Naive thymus-derived CD4-positive, alpha-beta T cell (primary cell): ENCODE measurements around the gene KIF26B. TPM values are rescaled to one million over a fixed set of nuclear protein-coding genes. Genes with fewer than 3 reads are reported as not detected.
"Not testable (repeated sequence)": the region's sequence is repeated elsewhere in the genome, so short reads cannot be mapped to it uniquely, and the experiment has no call there.

ENCODE experiments used
- ATAC-seq: fragments of 150-1000 bp; cut with Tn5 transposase; 2 replicates; pipeline ENCODE4 v1.10.0; 2021; ENCODE audit warnings: mild to moderate bottlenecking, moderate library complexity
- CTCF ChIA-PET: fragments of 350-600 bp; sonication (Branson Sonifier 250); formaldehyde crosslinking; loops from one replicate; lab custom pipeline; 2021; ENCODE audit warnings: antibody characterized with exemption; lab: Charles Lee
- POLR2A ChIA-PET: fragments of 350-600 bp; sonication (Branson Sonifier 250); formaldehyde crosslinking; loops from one replicate; lab custom pipeline; 2021; ENCODE audit warnings: antibody characterized with exemption, inconsistent platforms; lab: Charles Lee
- DNase-seq, 9 donors: peaks; one replicate each; pipeline versions ENCODE4 v3.0.0 to v3.0.0-alpha.2; 2020 to 2022; ENCODE audit warnings: mixed read lengths in 1 of 9
- H3K27ac ChIP-seq: one replicate; pipeline ENCODE4 v1.7.0; 2013; ENCODE audit warnings: mild to moderate bottlenecking, low read depth, low read length, moderate library complexity
- H3K27me3 ChIP-seq, 2 donors: one replicate each; pipeline ENCODE4 v1.7.0; 2013; ENCODE audit warnings: low read length in 2 of 2, mild to moderate bottlenecking in 2 of 2, moderate library complexity in 2 of 2; ENCODE audit not compliant: control insufficient read depth in 2 of 2, insufficient read depth in 2 of 2
- H3K36me3 ChIP-seq, 3 experiments: 1 replicate in 2 of 3; 2 replicates in 1 of 3; pipeline ENCODE4 v1.7.0; 2013; ENCODE audit warnings: low read length in 3 of 3, mild to moderate bottlenecking in 3 of 3, moderate library complexity in 1 of 3; ENCODE audit not compliant: insufficient read depth in 3 of 3, control insufficient read depth in 2 of 3
- H3K4me1 ChIP-seq, 2 donors: one replicate each; pipeline ENCODE4 v1.7.0; 2013; ENCODE audit warnings: low read length in 2 of 2, mild to moderate bottlenecking in 2 of 2, moderate library complexity in 1 of 2; ENCODE audit not compliant: control insufficient read depth in 2 of 2, insufficient read depth in 2 of 2
- H3K4me3 ChIP-seq: 2 replicates; pipeline ENCODE4 v1.7.0; 2013; ENCODE audit warnings: mild to moderate bottlenecking, low read length
- H3K9me3 ChIP-seq, 3 experiments: 1 replicate in 2 of 3; 2 replicates in 1 of 3; pipeline ENCODE4 v1.7.0; 2013; ENCODE audit warnings: low read length in 3 of 3; ENCODE audit not compliant: control insufficient read depth in 2 of 3
- H3K27ac Mint-ChIP-seq, 9 donors: one replicate each; pipeline ENCODE4 v1.8.0; 2020 to 2022; ENCODE audit warnings: mixed read lengths in 9 of 9, mild to moderate bottlenecking in 8 of 9, moderate library complexity in 5 of 9, inconsistent platforms in 2 of 9
- H3K27me3 Mint-ChIP-seq, 5 donors: one replicate each; pipeline ENCODE4 v1.8.0; 2021 to 2022; ENCODE audit warnings: mixed read lengths in 5 of 5, mild to moderate bottlenecking in 1 of 5
- H3K36me3 Mint-ChIP-seq, 5 donors: one replicate each; pipeline ENCODE4 v1.8.0; 2020 to 2022; ENCODE audit warnings: mixed read lengths in 5 of 5, mild to moderate bottlenecking in 3 of 5, inconsistent platforms in 1 of 5
- H3K4me1 Mint-ChIP-seq, 7 donors: one replicate each; pipeline ENCODE4 v1.8.0; 2020 to 2022; ENCODE audit warnings: mixed read lengths in 7 of 7, mild to moderate bottlenecking in 3 of 7, inconsistent platforms in 1 of 7
- H3K4me3 Mint-ChIP-seq, 10 donors: one replicate each; pipeline ENCODE4 v1.8.0; 2020 to 2022; ENCODE audit warnings: mild to moderate bottlenecking in 10 of 10, mixed read lengths in 10 of 10, moderate library complexity in 6 of 10, inconsistent platforms in 2 of 10
- H3K9me3 Mint-ChIP-seq, 11 donors: one replicate each; pipeline ENCODE4 v1.8.0; 2020 to 2022; ENCODE audit warnings: mixed read lengths in 11 of 11, mild to moderate bottlenecking in 4 of 11, inconsistent platforms in 1 of 11, moderate library complexity in 1 of 11
- intact Hi-C, 2 donors: fragments of 100-400 bp; cut with micrococcal nuclease; formaldehyde crosslinking; loops; one replicate each; pipeline ENCODE4 v1.15.1; 2023
- polyA plus RNA-seq, 2 donors: library from polyadenylated mRNA; unstranded; fragments of 300-500 nt; fragmentation: Illumina TruSeq; gene quantifications; one replicate each; pipeline ENCODE4 v1.2.3, GENCODE V29; 2021
- total RNA-seq, 6 experiments: library from RNA in 5 of 6; stranded (reverse) in 5 of 6; gene quantifications; 1 replicate in 5 of 6; 2 replicates in 1 of 6; pipeline ENCODE4 v1.2.3 and lab custom pipeline; 2021 to 2026

The KIF26B gene
- total and polyA plus RNA-seq, 7 experiments from 2014 or later: 0.06 to 0.24 (median 0.21) TPM; not detected in 4

GRCh38 chr1:245728035-245728434 is 573.2 kb downstream of the KIF26B start:
- H3K4me3 Mint-ChIP-seq, DNase-seq, H3K4me3 ChIP-seq, H3K27ac ChIP-seq, CTCF ChIA-PET, H3K27me3 ChIP-seq, H3K4me1 Mint-ChIP-seq, ATAC-seq, H3K27ac Mint-ChIP-seq, intact Hi-C loops, H3K4me1 ChIP-seq, H3K36me3 ChIP-seq, H3K9me3 ChIP-seq, H3K27me3 Mint-ChIP-seq: not testable (repeated sequence)
- Mint-ChIP-seq H3K36me3 (peaks cover 0 to 58% (median 18%) of the 10 kb centered on the region in 5 donors), H3K9me3 (peaks cover 14 to 67% (median 48%) of the 10 kb centered on the region in 11 donors)
- POLR2A ChIA-PET: interaction anchor here (0.6 kb wide), 1 partner anchor 445 kb away, joined by 3 read pairs; no protein-coding TSS in a partner anchor

- ChIA-PET POLR2A (interaction anchor here (0.5 kb wide), 1 partner anchor 225 kb away, joined by 3 read pairs; no protein-coding TSS in a partner anchor), CTCF (no interaction called here)
- no peak for DNase-seq
- H3K4me1 ChIP-seq: no peaks in the 10 kb centered on the region
- H3K4me3 ChIP-seq: no peak overlapping the region
- Mint-ChIP-seq H3K27me3 (peaks cover 0 to 2% (median 0%) of the 10 kb centered on the region in 5 donors), H3K4me1 (no peaks in the 10 kb centered on the region), H3K36me3 (peaks cover 0 to 43% (median 11%) of the 10 kb centered on the region in 5 donors), H3K4me3 (no peak overlapping the region), H3K27ac (no peak overlapping the region), H3K9me3 (peaks cover 11 to 66% (median 46%) of the 10 kb centered on the region in 11 donors)
- H3K36me3 ChIP-seq: no peaks in the 10 kb centered on the region
- intact Hi-C loops: no loop called here
- H3K27me3 ChIP-seq: no peaks in the 10 kb centered on the region
- ATAC-seq: no peak
- H3K27ac ChIP-seq: no peak overlapping the region
- peaks cover 0 to 8% (median 0%) of the 10 kb centered on the region in 3 experiments for H3K9me3 ChIP-seq
Measured at GRCh38 chr1:245730801-245731200, 576.0 kb downstream of the KIF26B start.

- POLR2A ChIA-PET, H3K27me3 Mint-ChIP-seq, H3K27ac Mint-ChIP-seq, H3K9me3 ChIP-seq, intact Hi-C loops, H3K27ac ChIP-seq, H3K4me3 Mint-ChIP-seq, H3K4me1 ChIP-seq, H3K4me1 Mint-ChIP-seq, H3K27me3 ChIP-seq, ATAC-seq, DNase-seq, CTCF ChIA-PET, H3K36me3 ChIP-seq, H3K4me3 ChIP-seq: not testable (repeated sequence)
- Mint-ChIP-seq H3K36me3 (peaks cover 0 to 23% (median 3%) of the 10 kb centered on the region in 5 donors), H3K9me3 (peaks cover 5 to 36% (median 13%) of the 10 kb centered on the region in 11 donors)
Measured at GRCh38 chr1:245740336-245740735, 585.6 kb downstream of the KIF26B start.

- Mint-ChIP-seq H3K4me3 (no peak overlapping the region), H3K27ac (no peak overlapping the region), H3K36me3 (peaks cover 0 to 48% (median 23%) of the 10 kb centered on the region in 5 donors), H3K9me3 (peaks cover 7 to 59% (median 24%) of the 10 kb centered on the region in 11 donors), H3K27me3 (no peaks in the 10 kb centered on the region), H3K4me1 (no peaks in the 10 kb centered on the region)
- DNase-seq (no peak), ATAC-seq (no peak)
- Histone ChIP-seq H3K27me3 (no peaks in the 10 kb centered on the region), H3K27ac (no peak overlapping the region), H3K36me3 (no peaks in the 10 kb centered on the region), H3K4me1 (no peaks in the 10 kb centered on the region), H3K9me3 (no peaks in the 10 kb centered on the region), H3K4me3 (no peak overlapping the region)
- CTCF ChIA-PET: no interaction called here
- intact Hi-C loops: no loop called here
- POLR2A ChIA-PET: no interaction called here
Measured at GRCh38 chr1:245742896-245743295, 588.1 kb downstream of the KIF26B start.

- Mint-ChIP-seq H3K9me3 (peaks cover 9 to 74% (median 26%) of the 10 kb centered on the region in 11 donors), H3K27ac (no peak overlapping the region), H3K4me3 (no peak overlapping the region), H3K27me3 (no peaks in the 10 kb centered on the region), H3K4me1 (peaks cover 0 to 8% (median 0%) of the 10 kb centered on the region in 7 donors), H3K36me3 (peaks cover 3 to 85% (median 73%) of the 10 kb centered on the region in 5 donors)
- intact Hi-C loops: no loop called here
- Histone ChIP-seq H3K4me3 (no peak overlapping the region), H3K4me1 (no peaks in the 10 kb centered on the region), H3K27me3 (no peaks in the 10 kb centered on the region), H3K27ac (no peak overlapping the region), H3K36me3 (no peaks in the 10 kb centered on the region), H3K9me3 (no peaks in the 10 kb centered on the region)
- ChIA-PET CTCF (no interaction called here), POLR2A (no interaction called here)
- no peak for ATAC-seq
- DNase-seq: no peak
Measured at GRCh38 chr1:245748240-245748639, 593.5 kb downstream of the KIF26B start.

- H3K4me1 Mint-ChIP-seq: peaks cover 0 to 9% (median 0%) of the 10 kb centered on the region in 7 donors
- intact Hi-C loops: no loop called here
- no peaks in the 10 kb centered on the region for H3K27me3 Mint-ChIP-seq
- H3K4me3 Mint-ChIP-seq: no peak overlapping the region
- DNase-seq (no peak), ATAC-seq (no peak)
- Histone ChIP-seq H3K27ac (no peak overlapping the region), H3K36me3 (no peaks in the 10 kb centered on the region), H3K27me3 (no peaks in the 10 kb centered on the region), H3K4me3 (no peak overlapping the region), H3K4me1 (no peaks in the 10 kb centered on the region), H3K9me3 (no peaks in the 10 kb centered on the region)
- H3K36me3 Mint-ChIP-seq: peaks cover 3 to 87% (median 73%) of the 10 kb centered on the region in 5 donors
- ChIA-PET POLR2A (no interaction called here), CTCF (no interaction called here)
- no peak overlapping the region for H3K27ac Mint-ChIP-seq
- H3K9me3 Mint-ChIP-seq: peaks cover 9 to 76% (median 26%) of the 10 kb centered on the region in 11 donors
Measured at GRCh38 chr1:245748646-245749045, 593.9 kb downstream of the KIF26B start.

GRCh38 chr1:245749053-245749452 is 594.3 kb downstream of the KIF26B start:
- H3K9me3 ChIP-seq: no peaks in the 10 kb centered on the region
- ATAC-seq (no peak), DNase-seq (no peak)
- Mint-ChIP-seq H3K27ac (no peak overlapping the region), H3K4me3 (no peak overlapping the region), H3K36me3 (peaks cover 3 to 87% (median 73%) of the 10 kb centered on the region in 5 donors), H3K4me1 (peaks cover 0 to 9% (median 0%) of the 10 kb centered on the region in 7 donors), H3K27me3 (no peaks in the 10 kb centered on the region), H3K9me3 (peaks cover 9 to 74% (median 25%) of the 10 kb centered on the region in 11 donors)
- H3K4me3 ChIP-seq: no peak overlapping the region
- H3K4me1 ChIP-seq: no peaks in the 10 kb centered on the region
- intact Hi-C loops: no loop called here
- H3K27me3 ChIP-seq: no peaks in the 10 kb centered on the region
- ChIA-PET CTCF (no interaction called here), POLR2A (no interaction called here)
- no peaks in the 10 kb centered on the region for H3K36me3 ChIP-seq
- H3K27ac ChIP-seq: no peak overlapping the region
